Glomerular endothelial cell (primary cell): ENCODE data around the gene APOBEC3H. TPM values are rescaled to one million over a fixed set of nuclear protein-coding genes. Genes with fewer than 3 reads are reported as not detected.

Experiments used
- DNase-seq: peaks from one replicate; pipeline ENCODE4 v3.0.0-alpha.2; 2011; ENCODE audit warnings: low read depth, low spot score; ENCODE audit errors: extremely low read depth
- total RNA-seq: library from RNA; depleted of rRNA; stranded (reverse); fragments of >200 nt; gene quantifications from 2 replicates; pipeline ENCODE4 v1.2.3, GENCODE V29; 2015

The APOBEC3H gene
- total RNA-seq, 1 donor from 2014 or later = not detected

DNA sequence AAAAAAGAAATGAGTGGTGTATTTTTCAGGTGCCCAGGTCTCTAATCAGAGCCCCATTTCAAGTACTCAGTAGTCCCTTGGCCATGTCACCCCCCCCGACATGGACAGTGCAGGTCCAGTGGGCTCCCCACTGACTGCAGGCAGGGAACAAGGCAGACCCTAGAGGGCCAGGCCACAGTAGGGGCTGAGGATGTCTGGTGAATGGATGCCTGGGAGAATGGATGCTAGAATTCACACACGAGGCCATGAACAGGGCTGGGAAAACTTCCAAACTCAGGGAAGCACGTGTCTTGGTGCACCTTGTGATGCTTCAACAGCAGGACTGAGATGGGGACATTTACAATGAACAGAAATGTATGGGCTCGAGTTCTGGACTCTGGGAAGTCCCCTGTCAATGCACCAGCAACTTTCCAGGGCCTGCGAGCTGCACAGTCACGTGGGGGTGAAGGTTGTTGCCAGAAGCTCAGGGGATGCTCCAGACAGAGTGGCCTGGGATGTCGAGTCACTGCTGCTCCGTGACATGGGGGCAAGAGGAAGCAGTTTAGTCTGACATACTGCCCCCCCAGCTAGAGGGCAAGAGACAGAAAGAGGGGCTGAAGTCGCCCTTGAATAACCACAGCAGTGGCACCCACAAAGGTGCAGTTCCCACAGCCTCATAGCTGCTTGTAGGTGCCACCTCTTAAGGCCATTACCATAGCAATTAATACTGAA lies 16.8 kb upstream of the APOBEC3H start:
- DNase-seq = no peak

DNA sequence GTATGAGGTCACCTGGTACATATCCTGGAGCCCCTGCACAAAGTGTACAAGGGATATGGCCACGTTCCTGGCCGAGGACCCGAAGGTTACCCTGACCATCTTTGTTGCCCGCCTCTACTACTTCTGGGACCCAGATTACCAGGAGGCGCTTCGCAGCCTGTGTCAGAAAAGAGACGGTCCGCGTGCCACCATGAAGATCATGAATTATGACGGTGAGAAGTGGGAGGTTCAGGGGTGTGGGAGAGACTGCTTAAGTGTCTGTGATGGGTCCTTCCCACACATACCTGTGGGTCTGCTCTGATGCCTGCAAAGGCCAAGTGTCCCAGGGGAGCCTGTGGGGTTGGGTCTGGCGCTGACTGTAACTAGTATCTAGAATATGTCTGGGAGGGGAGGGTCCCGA lies 16.0 kb upstream of the APOBEC3H start:
- DNase-seq = no peak

DNA sequence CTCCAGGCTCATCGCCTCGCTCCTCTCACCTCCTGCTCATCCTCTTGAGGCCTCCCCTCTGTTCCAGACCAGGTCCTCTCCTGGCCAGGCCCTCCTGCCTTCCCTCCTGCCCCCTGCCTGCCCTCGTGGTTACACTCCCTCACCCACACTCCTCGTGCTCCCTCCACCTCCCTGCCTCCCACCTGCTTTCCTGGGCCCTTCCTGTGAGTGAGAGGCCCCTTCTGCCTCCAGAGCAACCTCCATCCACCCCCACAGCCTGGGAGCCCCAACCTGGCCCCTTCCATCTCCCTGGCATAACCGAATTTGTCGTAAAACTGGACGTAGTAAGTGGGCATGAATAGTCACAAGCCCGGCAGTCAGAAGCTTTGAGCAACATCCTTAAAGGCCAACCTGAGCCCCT lies 15.4 kb upstream of the APOBEC3H start:
- DNase-seq = no peak

DNA sequence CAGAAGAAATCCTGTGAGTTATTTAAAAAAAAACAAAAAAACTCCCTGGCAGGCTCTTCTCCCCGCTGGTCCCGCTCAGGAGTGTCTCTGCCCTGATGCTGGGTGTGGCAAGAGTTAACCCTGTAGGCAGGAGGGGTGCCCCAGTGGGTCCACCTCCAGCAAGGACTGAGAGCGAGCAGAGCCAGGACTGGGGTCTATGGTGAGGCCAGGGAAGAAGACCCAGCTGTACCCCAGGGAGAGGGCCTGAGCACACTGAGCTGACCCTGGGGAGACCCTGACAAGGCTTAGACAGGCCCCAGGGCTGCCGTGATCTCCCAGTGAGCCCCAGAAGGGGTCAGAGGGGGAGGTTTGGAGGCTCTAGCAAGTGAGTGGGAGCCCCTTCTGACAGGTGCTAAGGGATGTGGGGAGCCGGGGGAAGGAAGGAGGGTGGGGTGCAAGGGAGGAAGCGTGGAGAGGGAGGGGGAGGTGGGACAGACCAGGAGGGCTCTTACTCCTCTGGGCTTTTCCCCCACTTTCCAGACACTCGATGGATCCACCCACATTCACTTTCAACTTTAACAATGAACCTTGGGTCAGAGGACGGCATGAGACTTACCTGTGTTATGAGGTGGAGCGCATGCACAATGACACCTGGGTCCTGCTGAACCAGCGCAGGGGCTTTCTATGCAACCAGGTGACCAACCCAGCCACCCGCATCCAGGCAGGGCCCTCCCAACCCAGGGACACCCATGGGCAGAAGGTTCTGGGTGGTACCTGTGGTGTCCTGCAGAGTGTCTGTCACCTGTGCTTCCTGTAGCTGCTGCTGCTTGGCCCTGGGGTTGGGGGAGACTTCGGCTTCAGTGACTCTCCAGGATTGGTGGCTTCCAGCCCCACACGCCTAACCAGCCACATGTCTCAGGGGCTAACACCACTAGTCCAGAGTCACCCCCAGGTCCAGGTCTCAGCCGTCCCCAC lies 13.6 kb upstream of the APOBEC3H start:
- no peak for DNase-seq

DNA sequence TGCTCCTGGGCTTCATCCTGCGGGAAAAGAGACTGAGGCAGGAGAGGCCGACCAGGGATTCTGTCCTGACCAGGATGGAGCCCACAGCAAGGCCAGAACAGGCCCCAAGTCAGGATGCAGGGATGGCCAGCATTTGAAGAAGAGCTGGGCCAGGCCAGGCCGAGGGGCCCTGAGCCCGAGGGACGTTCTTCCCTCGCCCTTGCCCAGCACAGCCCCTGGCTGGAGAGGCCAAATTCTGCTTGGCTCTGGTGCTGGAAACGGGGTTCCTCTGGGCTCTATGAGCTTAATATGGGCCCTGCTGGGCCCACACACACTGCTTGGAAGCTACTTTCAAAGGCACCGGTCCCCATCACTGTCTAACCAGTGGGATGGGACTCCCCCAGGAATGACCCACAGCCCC lies 12.4 kb upstream of the APOBEC3H start:
- DNase-seq = no peak

DNA sequence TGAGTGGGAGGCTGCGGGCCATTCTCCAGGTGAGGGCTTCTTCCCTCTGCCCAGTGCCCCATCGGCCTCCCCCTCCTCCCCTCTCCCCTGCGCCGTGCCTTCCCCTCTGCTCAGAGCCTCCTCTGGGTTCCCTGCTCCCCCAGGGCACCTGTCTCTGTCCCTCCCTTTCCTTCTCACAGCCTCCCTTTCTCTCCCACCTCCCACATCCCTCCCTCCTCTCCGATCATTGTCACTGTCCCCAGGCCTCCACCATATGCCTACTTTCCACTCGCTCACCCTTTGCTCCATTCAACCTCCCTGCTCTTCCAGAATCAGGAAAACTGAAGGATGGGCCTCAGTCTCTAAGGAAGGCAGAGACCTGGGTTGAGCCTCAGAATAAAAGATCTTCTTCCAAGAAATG lies 9.9 kb upstream of the APOBEC3H start:
- DNase-seq = no peak

DNA sequence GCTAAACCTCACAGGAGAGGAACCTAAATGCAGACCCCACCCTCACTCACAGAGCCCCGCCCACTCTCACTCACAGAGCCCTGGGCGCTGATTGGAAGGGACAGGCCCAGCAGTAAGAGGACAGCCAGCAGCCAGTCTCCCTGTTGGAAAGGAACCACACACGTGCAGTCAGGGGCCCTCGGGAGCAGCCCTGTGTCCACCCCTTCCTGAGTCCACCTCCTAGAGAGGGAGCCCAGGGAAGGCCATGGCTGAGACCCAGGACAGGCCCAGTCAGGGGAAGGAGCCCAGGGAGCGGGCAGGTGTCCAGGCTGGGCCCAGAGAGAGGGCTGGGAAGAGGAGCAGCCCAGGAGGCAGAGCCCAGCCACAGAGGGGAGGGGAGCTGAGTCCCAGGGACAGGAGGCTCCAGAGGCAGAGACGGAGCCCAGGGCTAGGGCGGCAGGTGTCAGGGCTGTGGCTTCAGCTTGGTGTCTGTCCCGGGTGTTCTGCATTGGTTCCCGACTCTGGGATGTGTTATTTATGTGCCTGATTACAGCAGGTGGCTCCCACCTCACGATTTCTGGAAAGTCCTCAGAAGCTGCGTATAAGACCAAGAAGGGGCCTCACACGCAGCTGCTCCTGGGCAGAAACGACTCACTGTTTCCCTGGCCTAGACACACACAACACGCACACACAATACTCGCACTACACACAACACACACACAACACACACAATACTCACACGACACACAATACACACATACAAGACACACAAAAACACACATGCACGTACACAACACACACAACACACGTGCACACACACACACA lies 9.0 kb upstream of the APOBEC3H start:
- no peak for DNase-seq

DNA sequence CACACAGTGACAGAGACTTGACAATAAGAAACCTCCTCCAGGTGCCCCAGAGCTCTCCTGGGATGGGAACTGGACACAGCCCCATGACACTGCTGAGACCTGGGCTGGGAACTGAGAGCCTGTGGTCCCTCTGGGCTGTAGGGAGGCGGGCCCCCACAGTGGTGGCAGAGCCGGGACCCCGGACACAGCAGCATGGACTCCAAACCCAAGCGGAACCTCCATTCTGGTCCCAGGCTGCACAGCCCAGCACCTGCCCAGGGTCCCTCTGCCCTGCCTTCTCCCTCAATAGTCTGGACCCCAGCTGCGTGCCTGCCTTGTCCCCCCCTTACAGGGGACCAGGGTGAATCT lies 8.4 kb upstream of the APOBEC3H start:
- DNase-seq = no peak

DNA sequence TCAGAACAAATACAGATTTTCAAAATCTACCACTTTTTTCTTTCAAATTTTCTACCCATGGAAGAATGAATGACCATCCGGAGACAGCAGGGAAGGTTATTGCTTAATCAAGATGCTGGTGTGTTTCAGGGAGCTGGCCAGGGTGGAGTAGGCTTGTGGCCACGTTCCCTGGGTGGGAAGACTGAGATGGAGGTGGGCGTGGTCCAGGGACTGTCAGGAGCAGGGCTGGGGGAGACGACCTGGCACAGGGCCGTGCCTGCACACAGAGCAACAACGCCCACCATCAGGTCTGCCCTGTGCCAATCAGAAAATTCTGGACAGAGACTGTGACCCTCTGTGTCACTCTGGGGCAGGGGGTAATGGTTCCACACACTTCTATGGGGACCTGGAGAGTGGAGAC lies 7.1 kb upstream of the APOBEC3H start:
- DNase-seq = no peak

DNA sequence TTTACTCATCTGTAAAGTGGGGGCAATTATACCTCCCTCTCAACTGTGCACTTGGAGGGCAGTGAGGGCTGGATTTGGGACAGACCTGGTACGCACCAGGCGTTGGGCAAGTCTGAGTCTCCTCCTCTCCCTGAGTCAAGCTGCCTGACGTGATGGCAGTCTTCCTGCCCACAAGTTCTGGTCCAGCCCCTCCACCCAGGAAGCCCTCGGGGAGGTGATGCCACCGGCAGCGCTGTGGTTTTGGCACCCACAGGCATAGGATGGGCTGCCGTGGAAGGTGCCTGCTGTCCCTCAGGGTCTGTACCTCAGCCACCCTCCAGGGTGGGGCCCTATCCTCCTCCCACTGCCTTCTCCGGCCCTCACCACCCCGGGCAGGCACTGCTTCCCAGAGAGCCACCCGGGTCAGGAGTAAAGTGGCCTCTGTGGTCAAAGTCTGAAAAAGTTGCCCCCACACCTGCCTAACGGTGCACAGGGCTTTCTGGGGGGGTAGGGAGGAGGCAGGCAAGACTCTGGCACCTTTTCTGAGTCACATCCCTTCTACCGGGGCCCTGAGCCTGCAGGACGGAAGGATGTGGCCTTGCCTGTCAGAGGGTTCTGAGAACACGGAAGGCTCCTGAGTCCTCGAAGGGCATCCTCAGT lies 6.5 kb upstream of the APOBEC3H start:
- DNase-seq = no peak

DNA sequence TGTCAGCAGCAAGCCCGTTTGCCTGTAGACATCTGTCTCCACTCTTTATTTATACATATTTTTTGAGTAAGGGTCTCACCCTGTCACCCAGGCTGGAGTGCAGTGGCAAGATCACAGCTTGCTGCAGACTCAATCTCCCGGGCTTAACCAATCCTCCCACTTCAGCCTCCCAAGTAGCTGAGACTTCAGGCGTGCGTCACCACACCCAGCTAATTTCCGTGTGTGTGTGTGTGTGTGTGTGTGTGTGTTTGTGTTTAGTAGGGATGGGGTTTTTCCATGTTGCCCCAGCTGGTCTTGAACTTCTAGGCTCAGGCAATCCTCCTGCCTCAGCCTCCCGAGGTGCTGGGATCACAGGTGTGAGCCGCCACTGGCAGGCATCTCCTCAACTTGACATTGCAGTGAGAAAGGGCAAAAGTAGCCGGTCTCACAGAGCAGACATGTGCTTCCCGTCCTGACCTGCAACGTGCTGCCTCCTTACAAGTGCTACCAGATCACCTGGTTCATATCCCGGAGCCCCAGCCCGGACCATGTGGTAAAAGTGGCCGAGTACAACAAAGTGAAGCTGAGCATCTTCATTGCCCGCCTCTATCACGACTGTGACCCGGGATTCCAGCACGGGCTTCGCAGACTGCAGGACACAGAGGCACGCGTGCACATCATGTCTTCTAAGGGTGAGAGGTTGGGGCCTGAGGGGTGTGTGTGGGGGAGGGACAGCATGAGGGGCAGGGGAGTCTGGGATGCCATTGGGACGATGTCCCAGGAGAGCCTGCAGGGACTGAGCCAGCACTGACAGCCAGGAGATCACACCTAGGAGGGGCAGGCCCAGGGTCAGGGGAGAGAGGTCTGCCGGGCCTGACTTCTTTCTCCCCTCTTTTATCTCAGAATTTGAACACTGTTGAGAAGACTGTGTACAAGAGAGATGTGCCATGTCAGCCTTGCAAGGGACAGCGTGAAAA lies 5.6 kb upstream of the APOBEC3H start:
- DNase-seq = no peak

DNA sequence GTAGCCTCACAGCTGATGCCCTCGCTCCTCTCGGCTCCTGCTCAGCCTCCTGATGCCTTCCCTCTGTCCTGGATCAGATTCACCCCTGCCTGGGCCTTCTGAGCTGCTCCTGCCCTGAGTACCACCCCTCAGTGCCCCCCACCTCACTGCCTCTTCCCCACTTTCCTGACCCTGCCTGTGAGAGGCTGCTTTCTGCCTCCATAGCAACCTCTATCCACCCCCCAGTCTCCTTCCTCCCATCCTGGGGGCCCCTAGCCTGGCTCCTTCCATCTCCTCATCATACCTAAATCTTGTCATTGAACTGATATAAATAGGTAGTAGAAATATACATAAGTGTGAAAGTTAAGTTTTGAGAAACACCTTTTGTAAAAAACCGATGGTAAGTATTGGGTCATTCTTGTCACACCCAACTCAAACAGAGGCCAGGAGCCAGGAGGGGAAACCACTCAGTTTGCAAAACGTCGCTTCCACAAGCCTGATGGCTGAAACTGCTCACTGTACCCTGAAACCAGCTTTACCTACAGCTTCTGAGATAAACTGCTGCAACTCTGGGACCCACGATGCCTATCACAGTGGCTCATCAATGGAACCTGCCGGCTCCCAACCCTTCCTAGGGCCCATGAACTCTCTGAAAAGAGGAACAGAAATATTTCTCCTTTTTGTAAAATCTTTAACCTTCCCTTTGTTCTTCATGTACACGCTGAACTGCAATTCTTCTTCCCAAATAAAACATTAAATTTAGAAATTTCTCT lies 4.8 kb upstream of the APOBEC3H start:
- no peak for DNase-seq

DNA sequence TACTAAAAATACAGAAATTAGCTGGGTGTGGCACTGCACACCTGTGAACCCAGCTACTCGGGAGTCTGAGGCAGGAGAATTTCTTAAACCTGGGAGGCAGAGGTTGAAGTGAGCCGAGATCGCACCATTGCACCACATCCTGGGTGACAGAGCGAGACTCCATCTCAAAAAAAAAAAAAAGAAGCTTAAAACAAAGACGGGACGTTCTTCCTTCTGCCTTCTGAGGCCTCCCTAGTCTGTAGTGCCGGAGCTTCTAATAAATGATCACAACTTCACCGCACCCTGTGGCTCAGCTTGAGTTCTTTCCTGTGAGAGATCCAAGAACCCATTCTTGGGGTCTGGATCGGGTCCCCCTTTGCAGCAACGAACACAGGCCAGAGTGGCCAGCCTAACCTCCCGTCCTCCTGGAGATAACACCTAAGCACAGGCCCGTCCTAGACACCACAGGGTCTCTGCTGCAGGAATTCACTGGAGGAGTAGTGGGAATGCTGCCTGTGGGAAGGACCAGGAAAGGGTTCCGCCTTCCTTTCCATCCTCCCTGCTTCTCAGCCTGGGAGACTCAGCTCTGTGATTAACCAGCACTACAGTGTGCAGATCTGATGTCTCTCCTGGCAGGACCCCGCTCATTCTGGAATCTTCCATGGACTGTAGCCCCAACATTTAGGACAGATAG lies 2.2 kb upstream of the APOBEC3H start:
- DNase-seq = no peak

DNA sequence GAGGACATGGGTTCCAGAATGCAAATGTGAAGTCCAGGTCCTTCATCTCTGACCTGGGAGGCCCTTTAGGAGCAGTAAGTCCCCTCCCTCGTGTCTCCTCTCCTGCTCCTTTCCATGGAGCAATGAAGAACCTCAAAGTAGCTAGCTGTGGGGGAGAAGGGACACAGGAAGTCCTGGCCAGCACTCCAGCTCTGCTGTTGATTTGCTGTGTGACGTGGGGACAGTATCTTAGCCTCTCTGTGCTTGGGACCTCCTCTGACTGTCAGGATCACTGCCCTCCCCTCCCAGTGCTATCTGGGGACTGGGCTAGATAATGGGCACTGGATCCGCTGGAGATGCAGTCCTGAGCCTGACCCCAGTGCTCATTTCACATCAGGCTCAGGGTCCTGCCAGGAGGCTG lies 1.1 kb upstream of the APOBEC3H start:
- no peak for DNase-seq

DNA sequence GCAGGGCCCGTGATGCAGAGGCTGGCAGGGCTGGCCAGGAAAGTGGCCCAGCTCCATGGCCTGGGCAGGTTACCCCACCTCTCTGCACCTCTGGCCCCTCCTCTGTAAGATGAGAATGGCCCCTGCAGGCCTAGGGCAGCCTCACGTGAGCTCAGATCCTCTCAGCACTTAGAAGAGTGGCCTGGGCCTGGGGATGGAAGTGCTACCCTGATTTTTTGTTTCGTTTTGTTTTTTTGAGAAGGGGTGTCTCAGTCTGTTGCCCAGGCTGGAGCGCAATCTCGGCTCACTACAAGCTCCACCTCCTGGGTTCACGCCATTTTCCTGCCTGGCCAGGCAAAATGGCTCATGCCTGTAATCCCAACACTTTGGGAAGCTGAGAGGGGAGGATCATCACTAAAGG lies 982 bp downstream of the APOBEC3H start:
- DNase-seq = no peak

DNA sequence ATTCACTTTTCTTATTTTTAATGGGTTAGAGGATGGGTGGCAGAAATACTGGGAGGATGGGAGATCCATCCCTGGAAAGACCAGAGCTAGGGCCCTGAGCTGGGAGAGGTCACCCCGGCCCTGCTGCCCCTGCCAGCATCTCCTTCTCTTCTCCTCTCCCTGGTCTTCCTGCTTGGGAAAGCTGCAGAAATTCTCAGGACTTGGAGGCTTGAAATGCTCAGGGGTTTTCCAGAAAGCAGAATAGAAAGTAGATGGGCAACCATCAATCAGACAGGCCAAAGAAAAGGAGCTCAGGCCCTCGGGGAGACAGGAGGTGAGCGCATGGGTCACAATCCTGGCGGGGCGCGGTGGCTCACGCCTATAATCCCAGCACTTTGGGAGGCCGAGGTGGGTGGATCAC lies 1.5 kb downstream of the APOBEC3H start:
- no peak for DNase-seq

DNA sequence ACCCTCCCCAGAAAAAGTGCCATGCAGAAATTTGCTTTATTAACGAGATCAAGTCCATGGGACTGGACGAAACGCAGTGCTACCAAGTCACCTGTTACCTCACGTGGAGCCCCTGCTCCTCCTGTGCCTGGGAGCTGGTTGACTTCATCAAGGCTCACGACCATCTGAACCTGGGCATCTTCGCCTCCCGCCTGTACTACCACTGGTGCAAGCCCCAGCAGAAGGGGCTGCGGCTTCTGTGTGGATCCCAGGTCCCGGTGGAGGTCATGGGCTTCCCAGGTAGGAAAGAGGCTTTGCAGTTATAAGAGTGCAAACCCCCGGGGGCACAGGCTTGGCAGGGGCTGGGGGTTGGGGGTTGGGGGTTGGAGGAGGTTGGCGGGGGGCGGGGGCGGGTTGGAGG lies 4.2 kb downstream of the APOBEC3H start:
- no peak for DNase-seq

DNA sequence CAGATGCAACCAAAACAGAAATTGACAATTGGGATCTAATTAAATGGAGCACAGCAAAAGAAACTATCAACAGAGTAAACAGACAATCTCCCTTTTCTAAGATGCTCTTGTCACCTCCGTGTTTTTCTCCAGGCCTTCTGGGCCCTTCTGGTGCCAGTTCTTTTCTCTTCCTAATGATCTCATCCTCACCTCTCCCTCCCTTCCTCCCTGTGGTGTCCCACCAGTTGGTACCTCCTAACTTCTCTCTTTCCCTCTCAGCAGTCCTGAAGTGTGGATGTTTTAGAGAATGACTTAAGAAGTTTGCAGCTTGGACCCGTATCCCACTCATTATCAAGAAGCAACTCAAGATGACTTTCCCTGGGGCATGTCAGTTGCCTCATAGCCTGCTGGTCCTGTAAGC lies 6.4 kb downstream of the APOBEC3H start:
- DNase-seq = no peak

DNA sequence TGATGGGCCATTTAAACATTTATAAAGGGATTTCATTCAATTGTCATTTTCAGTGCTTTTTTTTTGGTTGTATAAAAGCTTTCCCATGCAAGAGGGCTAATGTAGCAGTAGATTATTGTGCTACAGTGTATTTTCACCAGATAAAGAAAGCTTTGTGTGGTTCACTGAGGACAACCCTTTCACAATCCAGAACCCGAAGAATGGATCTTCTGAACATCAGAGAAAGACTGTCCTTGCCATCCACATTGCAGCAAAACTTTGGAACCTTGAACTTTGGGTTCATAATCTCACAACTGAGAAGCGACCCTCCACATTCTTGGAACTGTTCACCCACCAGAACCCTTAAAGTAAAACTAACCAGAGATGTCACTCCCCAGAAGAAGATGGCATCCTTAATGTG lies 9.3 kb downstream of the APOBEC3H start:
- no peak for DNase-seq
